GM12878 (cell line): ENCODE results near the gene TM4SF1. TPM values are rescaled to one million over a fixed set of nuclear protein-coding genes. Genes with fewer than 3 reads are reported as not detected.

Experiments used
- ATAC-seq: fragments of 200-7000 bp; cut with Tn5 transposase; 3 replicates; pipeline ENCODE4 v1.9.1; 2020; ENCODE audit warnings: mild to moderate bottlenecking, moderate library complexity
- BruUV-seq: library from RNA; stranded (reverse); fragments of 400-500 nt; replicated peaks from 2 replicates; lab custom pipeline; 2021; lab: Mats Ljungman, UMichigan
- CTCF ChIA-PET: fragments of 300-600 bp; sonication (Branson Sonifier 250); formaldehyde crosslinking; extraction: SDS; loops from one replicate; lab custom pipeline; 2021; ENCODE audit warnings: inconsistent platforms; lab: Yijun Ruan, JAX
- POLR2A ChIA-PET: fragments of 350-600 bp; formaldehyde crosslinking; extraction: SDS; loops from one replicate; lab custom pipeline; 2021; ENCODE audit warnings: inconsistent platforms; lab: Charles Lee
- RAD21 ChIA-PET: fragments of 300-600 bp; sonication (Branson Sonifier 250); formaldehyde crosslinking; loops from one replicate; lab custom pipeline; 2023; ENCODE audit warnings: antibody characterized with exemption; ENCODE audit not compliant: unreplicated experiment; lab: Charles Lee
- SMC1A ChIA-PET: fragments of 300-600 bp; sonication (Branson Sonifier 250); formaldehyde crosslinking; loops from one replicate; lab custom pipeline; 2023; ENCODE audit not compliant: unreplicated experiment, uncharacterized antibody; lab: Charles Lee
- DNase-seq: peaks from one replicate; pipeline ENCODE4 v3.0.0-alpha.2; 2011; ENCODE audit warnings: low read depth, low spot score
- FAIRE-seq: peaks from 3 replicates; lab custom pipeline; 2011; peaks lifted over from hg19 to GRCh38; lab: Jason Lieb, UNC
- H2AFZ ChIP-seq: 2 replicates; pipeline ENCODE4 v1.6.0; 2011; ENCODE audit warnings: low read depth, low read length, control low read depth; ENCODE audit not compliant: control insufficient read depth
- H3K27ac ChIP-seq: 2 replicates; pipeline ENCODE4 v1.5.1; 2011; ENCODE audit warnings: control low read depth; ENCODE audit not compliant: control insufficient read depth, insufficient read depth
- H3K27me3 ChIP-seq, 2 experiments: replicated peaks in 1 of 2; 2 replicates each; pipeline versions ENCODE4 v1.6.0 to v1.6.1; 2011; ENCODE audit warnings: low read length in 1 of 2; ENCODE audit not compliant: control insufficient read depth in 2 of 2, insufficient read depth in 2 of 2
- H3K36me3 ChIP-seq, 2 experiments: 2 replicates each; pipeline ENCODE4 v1.5.1; 2011; ENCODE audit warnings: low read length in 1 of 2; ENCODE audit not compliant: control insufficient read depth in 2 of 2, insufficient read depth in 2 of 2
- H3K4me1 ChIP-seq: 2 replicates; pipeline ENCODE4 v1.6.1; 2011; ENCODE audit warnings: mild to moderate bottlenecking, low read length, moderate library complexity, mixed read lengths; ENCODE audit not compliant: control insufficient read depth, insufficient read depth
- H3K4me2 ChIP-seq: 2 replicates; pipeline ENCODE4 v1.6.0; 2011; ENCODE audit warnings: control low read depth; ENCODE audit not compliant: control insufficient read depth, insufficient read depth
- H3K4me3 ChIP-seq: fragments of 200-600 bp; sonication (generic); 2 replicates; pipeline ENCODE4 v1.5.1; 2016
- H3K79me2 ChIP-seq: 2 replicates; pipeline ENCODE4 v1.6.0; 2011; ENCODE audit warnings: low read length; ENCODE audit not compliant: control insufficient read depth, insufficient read depth
- H3K9ac ChIP-seq: 2 replicates; pipeline ENCODE4 v1.8.0; 2011; ENCODE audit warnings: low read length, control low read depth, mixed read lengths; ENCODE audit not compliant: control insufficient read depth, insufficient read depth
- H3K9me3 ChIP-seq: replicated peaks from 3 replicates; pipeline ENCODE4 v1.5.1; 2011; ENCODE audit warnings: mild to moderate bottlenecking, low read length; ENCODE audit not compliant: control insufficient read depth, insufficient read depth
- H4K20me1 ChIP-seq: 2 replicates; pipeline ENCODE4 v1.6.0; 2011; ENCODE audit not compliant: control insufficient read depth, insufficient read depth
- BACH1 ChIP-seq: fragments of 450-650 bp; IDR thresholded peaks from 2 replicates; pipeline ENCODE4 v1.6.1; 2017; ENCODE audit warnings: mild to moderate bottlenecking, borderline replicate concordance
- BCL3 ChIP-seq: IDR thresholded peaks from 2 replicates; pipeline ENCODE4 v1.6.1; 2011; ENCODE audit warnings: borderline replicate concordance, low read depth, mild to moderate bottlenecking, moderate library complexity, low read length; ENCODE audit not compliant: insufficient read depth, poor library complexity, severe bottlenecking
- CREB1 ChIP-seq: IDR thresholded peaks from 2 replicates; pipeline ENCODE4 v1.6.1; 2012; ENCODE audit warnings: low read depth, mild to moderate bottlenecking, inconsistent platforms
- E2F8 ChIP-seq: fragments of 450-650 bp; IDR thresholded peaks from 2 replicates; pipeline ENCODE4 v1.6.1; 2018; ENCODE audit warnings: mild to moderate bottlenecking, low read depth, moderate library complexity; ENCODE audit not compliant: partially characterized antibody
- HCFC1 ChIP-seq: fragments of 150-350 bp; IDR thresholded peaks from 2 replicates; pipeline ENCODE4 v1.6.1; 2014; ENCODE audit warnings: low read length
- KAT2A ChIP-seq: conservative IDR thresholded peaks from 2 replicates; pipeline ENCODE4 v1.6.1; 2011; ENCODE audit warnings: low read depth, low read length; ENCODE audit not compliant: control insufficient read depth
- RUNX3 ChIP-seq: IDR thresholded peaks from 2 replicates; pipeline ENCODE4 v1.6.1; 2012; ENCODE audit warnings: low read length, inconsistent platforms
- SRF ChIP-seq, 2 experiments: IDR thresholded peaks; 2 replicates each; pipeline ENCODE4 v1.6.1; 2011; ENCODE audit warnings: low read depth in 2 of 2, low read length in 2 of 2, mild to moderate bottlenecking in 1 of 2, moderate library complexity in 1 of 2
- WGBS: methylation state at CpG from one replicate; pipeline ENCODE4 v1.1.6; 2016; ENCODE audit warnings: low lambda C conversion rate; ENCODE audit not compliant: insufficient replicate concordance, insufficient coverage; ENCODE audit errors: missing lambda C conversion rate; 5-methylcytosine and 5-hydroxymethylcytosine counted together
- in situ Hi-C: fragments of 300-500 bp; cut with MboI; formaldehyde crosslinking; loops from 9 replicates; pipeline ENCODE4 v1.14.3; 2018; ENCODE audit warnings: mixed read lengths
- intact Hi-C: fragments of 100-400 bp; cut with micrococcal nuclease; formaldehyde crosslinking; loops from one replicate; pipeline ENCODE4 v1.14.2; 2022; ENCODE audit not compliant: unreplicated experiment
- polyA plus RNA-seq, 11 experiments: library from polyadenylated mRNA; depleted of rRNA in 4 of 11; unstranded in 6 of 11; stranded (reverse) in 5 of 11; fragments of >200 nt; fragmentation: Nextera tagmentation in 4 of 11; fragmentation: Illumina TruSeq in 1 of 11; extraction: Ambion mirVana in 4 of 11; extraction: Trizol in 1 of 11; gene quantifications; 1 replicate in 1 of 11; 2 replicates in 10 of 11; pipeline versions ENCODE4 v1.2.1 to v1.2.3, GENCODE V29; 2011 to 2016; ENCODE audit warnings: inconsistent platforms in 2 of 11, missing spikeins in 2 of 11, low read depth in 1 of 11
- total RNA-seq, 4 experiments: library from RNA; depleted of rRNA in 3 of 4; stranded (reverse); fragments of >200 nt in 3 of 4; fragmentation: Illumina TruSeq in 1 of 4; extraction: Trizol in 1 of 4; gene quantifications; 2 replicates each; pipeline versions ENCODE4 v1.2.1 to v1.2.3, GENCODE V29; 2013 to 2021
- TF ChIP-seq, protein P1 (sequence below): fragments of 150-350 bp; IDR thresholded peaks from 2 replicates; pipeline ENCODE4 v1.6.1; 2014; ENCODE audit warnings: mild to moderate bottlenecking, low read depth, low read length

TM4SF1 gene
- total and polyA plus RNA-seq, 10 of the 15 experiments (the other 5 are each of a cell fraction or from before 2014, with no cell fraction given): 0.05 to 1.2 TPM; not detected in 8

DNA sequence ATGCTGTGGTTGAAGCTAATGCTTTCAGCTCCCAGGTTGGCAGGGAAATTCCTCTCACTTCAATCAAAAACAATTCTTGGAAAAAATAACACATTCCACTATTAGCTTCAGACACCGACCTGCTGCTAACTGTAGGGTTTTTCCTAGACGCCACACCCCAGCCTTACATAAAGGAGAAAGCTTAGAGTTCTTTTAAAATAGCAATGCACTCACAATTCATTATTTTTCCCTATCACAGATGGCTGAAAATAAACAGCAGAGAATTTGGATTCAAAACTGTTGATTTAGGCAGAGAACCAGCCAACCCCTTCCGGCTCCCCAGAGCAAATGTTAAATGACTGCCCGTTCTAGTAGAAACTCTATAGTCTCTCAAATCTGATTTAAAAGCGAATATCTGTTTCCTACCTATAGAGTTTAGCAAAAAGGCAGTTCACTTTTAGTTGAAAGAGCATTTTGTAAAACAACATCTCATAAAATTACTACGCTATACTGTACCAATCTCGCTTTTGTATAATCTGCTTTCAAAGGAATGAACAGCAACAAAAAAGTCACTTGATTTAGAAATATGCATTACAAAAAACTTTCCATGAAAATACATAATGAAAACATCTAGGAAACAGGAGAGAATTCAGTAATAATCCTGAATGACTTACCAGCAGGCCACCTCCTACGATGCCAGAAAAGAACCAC is 586 bp downstream of the TM4SF1 start:
- Histone ChIP-seq H3K79me2 (no peaks in the 10 kb centered on the region), H3K4me2 (no peak overlapping the region), H3K27me3 (no peaks in the 10 kb centered on the region), H3K36me3 (no peaks in the 10 kb centered on the region), H3K9me3 (no peaks in the 10 kb centered on the region), H3K9ac (no peak overlapping the region), H3K4me1 (no peaks in the 10 kb centered on the region), H3K4me3 (no peak overlapping the region), H4K20me1 (no peaks in the 10 kb centered on the region), H2AFZ (no peak overlapping the region), H3K27ac (no peak overlapping the region)
- POLR2A ChIA-PET: no interaction called here
- intact Hi-C loops (no loop called here), in situ Hi-C loops (no loop called here)
- FAIRE-seq: no peak
- no TSS peak for BruUV-seq
- DNase-seq: no peak
- RAD21 ChIA-PET: no interaction called here
- ATAC-seq: no peak
- CTCF ChIA-PET: no interaction called here
- SMC1A ChIA-PET: no interaction called here
- no peak for TF ChIP-seq KAT2A
- TF ChIP-seq HCFC1: no peak
- no peak for TF ChIP-seq SRF (IDR thresholded peaks at IDR 0.05; ENCODE audit: low read depth in 2 of 2, low read length in 2 of 2)
- WGBS: 58% methylated on average over 8 of the region's 8 CpGs

DNA sequence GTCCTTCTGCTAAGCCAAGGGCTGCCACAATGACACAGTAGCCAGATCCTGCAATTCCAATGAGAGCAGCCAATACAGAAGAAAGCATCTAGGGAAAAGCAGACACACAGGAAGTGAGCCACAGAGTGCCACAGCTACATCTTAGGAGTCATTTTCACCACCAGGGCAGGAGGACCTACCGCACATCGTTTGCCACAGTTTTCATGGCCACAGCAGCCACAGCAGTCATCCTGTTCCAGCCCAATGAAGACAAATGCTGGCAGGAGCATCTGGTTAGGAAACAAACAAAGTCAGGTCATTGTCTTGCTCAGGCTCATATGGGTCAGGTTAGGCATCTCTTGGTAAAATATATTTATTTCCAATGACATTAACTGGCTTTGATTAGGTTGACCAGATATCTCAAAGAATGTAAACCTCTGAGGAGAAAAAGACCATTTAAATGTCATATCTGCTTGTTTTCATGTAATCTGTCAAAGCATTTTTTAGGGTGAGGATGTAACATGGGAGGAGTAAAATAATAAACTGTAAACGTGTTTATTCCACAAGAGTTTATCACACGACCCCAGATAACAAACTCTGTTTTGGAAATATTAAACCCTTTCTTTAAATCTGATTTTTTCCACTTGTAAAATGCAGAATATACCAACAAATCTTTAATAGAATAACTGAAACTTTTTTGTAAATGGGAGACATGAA is 1.8 kb downstream of the TM4SF1 start:
- H3K36me3 ChIP-seq: no peaks in the 10 kb centered on the region
- no peaks in the 10 kb centered on the region; a peak in 1 of 4 replicates for H3K27me3 ChIP-seq
- no peak for DNase-seq
- no peak for ATAC-seq
- H3K4me3 ChIP-seq: no peak overlapping the region
- H3K4me1 ChIP-seq: no peaks in the 10 kb centered on the region
- BruUV-seq: no TSS peak
- no peaks in the 10 kb centered on the region for H3K9me3 ChIP-seq
- H3K4me2 ChIP-seq: no peak overlapping the region
- H3K9ac ChIP-seq: no peak overlapping the region
- ChIA-PET CTCF (no interaction called here), SMC1A (interaction anchor here (0.6 to 1.0 kb wide), 2 partner anchors 108 to 393 kb away, joined by 3 read pairs; no protein-coding TSS in a partner anchor), POLR2A (no interaction called here), RAD21 (no interaction called here)
- H4K20me1 ChIP-seq: no peaks in the 10 kb centered on the region
- no peak for FAIRE-seq
- intact Hi-C loops: loop anchor here (2.0 kb wide), 1 partner anchor 23 kb away; no protein-coding TSS in a partner anchor
- H3K79me2 ChIP-seq: no peaks in the 10 kb centered on the region
- H3K27ac ChIP-seq: no peak overlapping the region
- H2AFZ ChIP-seq: no peak overlapping the region
- WGBS: 44% methylated on average over 4 of the region's 4 CpGs
- in situ Hi-C loops: no loop called here
- no peak for TF ChIP-seq CREB1
- TF ChIP-seq, protein P1, sequence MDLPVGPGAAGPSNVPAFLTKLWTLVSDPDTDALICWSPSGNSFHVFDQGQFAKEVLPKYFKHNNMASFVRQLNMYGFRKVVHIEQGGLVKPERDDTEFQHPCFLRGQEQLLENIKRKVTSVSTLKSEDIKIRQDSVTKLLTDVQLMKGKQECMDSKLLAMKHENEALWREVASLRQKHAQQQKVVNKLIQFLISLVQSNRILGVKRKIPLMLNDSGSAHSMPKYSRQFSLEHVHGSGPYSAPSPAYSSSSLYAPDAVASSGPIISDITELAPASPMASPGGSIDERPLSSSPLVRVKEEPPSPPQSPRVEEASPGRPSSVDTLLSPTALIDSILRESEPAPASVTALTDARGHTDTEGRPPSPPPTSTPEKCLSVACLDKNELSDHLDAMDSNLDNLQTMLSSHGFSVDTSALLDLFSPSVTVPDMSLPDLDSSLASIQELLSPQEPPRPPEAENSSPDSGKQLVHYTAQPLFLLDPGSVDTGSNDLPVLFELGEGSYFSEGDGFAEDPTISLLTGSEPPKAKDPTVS: no peak
- TF ChIP-seq BACH1: no peak
- no peak for TF ChIP-seq BCL3
- TF ChIP-seq RUNX3: no peak
- no peak for TF ChIP-seq E2F8
